A673 (cell line): ENCODE measurements around the gene GRIN3B.

ENCODE experiments used
- CTCF ChIP-seq: fragments of 300-800, 200-600 bp; sonication (generic); conservative IDR thresholded peaks from 2 replicates; pipeline ENCODE4 v1.5.1; 2017; ENCODE audit warnings: low read depth, mild to moderate bottlenecking, antibody characterized with exemption, low read length, moderate library complexity, mixed read lengths
- EZH2 ChIP-seq: fragments of 200-600 bp; sonication (generic); IDR thresholded peaks from 2 replicates; pipeline ENCODE4 v1.6.1; 2017; ENCODE audit warnings: borderline replicate concordance, low read depth, mild to moderate bottlenecking, mixed read lengths, antibody characterized with exemption, low read length; ENCODE audit not compliant: poor library complexity, severe bottlenecking

DNA sequence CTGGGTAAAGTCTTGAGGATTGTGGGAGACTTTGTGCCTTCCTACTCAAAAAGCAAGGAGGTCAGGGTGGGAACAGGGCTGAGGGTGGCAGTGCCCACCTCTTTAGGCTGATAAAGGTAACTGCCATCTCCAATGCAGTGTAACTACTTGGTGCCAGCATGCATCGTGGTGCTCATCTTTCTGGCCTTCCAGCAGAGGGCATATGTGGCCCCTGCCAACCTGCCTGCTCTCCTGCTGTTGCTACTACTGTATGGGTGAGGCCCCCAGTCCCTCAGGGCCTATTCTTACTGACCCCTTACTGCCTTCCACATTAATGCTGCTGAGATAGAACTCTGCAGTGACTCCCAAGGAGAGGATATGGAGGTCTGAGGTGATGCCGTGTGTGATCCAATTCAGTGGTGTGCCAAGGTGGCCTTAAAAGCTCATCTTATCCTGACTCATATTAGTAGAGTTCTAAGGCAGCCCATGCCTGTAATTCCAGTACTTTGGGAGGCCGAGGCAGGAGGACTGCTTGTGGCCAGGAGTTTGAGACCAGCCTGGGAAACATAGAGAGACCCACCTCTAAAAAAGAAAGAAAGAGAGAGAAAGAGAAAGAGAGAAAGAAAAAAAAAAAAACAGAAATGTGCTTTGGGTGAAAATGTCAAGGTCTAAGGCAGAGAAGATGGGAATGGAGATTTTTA lies 57.1 kb downstream of the GRIN3B start:
- TF ChIP-seq CTCF = peak; percentile 28; the same call in 1 of the 2 replicates
- TF ChIP-seq EZH2 = no peak
